Activated T-cell treated with anti-CD3 and anti-CD28 coated beads, Interleukin-2, amount 50 U/mL, for 24 hours (primary cell): ENCODE results near the gene ZNF611.
"Not testable (repeated sequence)": the region's sequence is repeated elsewhere in the genome, so short reads cannot be mapped to it uniquely, and the experiment has no call there.

Source experiments
- DNase-seq: peaks from one replicate; pipeline ENCODE4 v3.0.0-alpha.2; 2020
- H3K27ac Mint-ChIP-seq: 2 replicates; pipeline ENCODE4 v1.8.0; 2020; ENCODE audit warnings: mild to moderate bottlenecking, mixed read lengths
- H3K27me3 Mint-ChIP-seq: 2 replicates; pipeline ENCODE4 v1.8.0; 2020; ENCODE audit warnings: mixed read lengths
- H3K36me3 Mint-ChIP-seq: 2 replicates; pipeline ENCODE4 v1.8.0; 2020; ENCODE audit warnings: low read depth, mixed read lengths
- H3K4me1 Mint-ChIP-seq: 2 replicates; pipeline ENCODE4 v1.8.0; 2020; ENCODE audit warnings: low read depth, mixed read lengths
- H3K4me3 Mint-ChIP-seq: 2 replicates; pipeline ENCODE4 v1.8.0; 2020; ENCODE audit warnings: mild to moderate bottlenecking, moderate library complexity, mixed read lengths
- H3K9me3 Mint-ChIP-seq: 2 replicates; pipeline ENCODE4 v1.8.0; 2020; ENCODE audit warnings: mixed read lengths

ZNF611 gene

GRCh38 chr19:52679598-52679997 lies 55.2 kb downstream of the ZNF611 start:
- peaks cover 20% of the 10 kb centered on the region for H3K9me3 Mint-ChIP-seq
- no peak overlapping the region for H3K27ac Mint-ChIP-seq
- no peak overlapping the region for H3K4me3 Mint-ChIP-seq
- no peak for DNase-seq
- peaks cover 72% of the 10 kb centered on the region for H3K36me3 Mint-ChIP-seq
- peaks cover 20% of the 10 kb centered on the region for H3K4me1 Mint-ChIP-seq
- H3K27me3 Mint-ChIP-seq = no peaks in the 10 kb centered on the region

GRCh38 chr19:52675239-52675638 lies 59.6 kb downstream of the ZNF611 start:
- H3K27me3 Mint-ChIP-seq, H3K27ac Mint-ChIP-seq, DNase-seq, H3K4me3 Mint-ChIP-seq: not testable (repeated sequence)
- H3K9me3 Mint-ChIP-seq = peaks cover 17% of the 10 kb centered on the region
- H3K4me1 Mint-ChIP-seq = peaks cover 18% of the 10 kb centered on the region
- peaks cover 78% of the 10 kb centered on the region for H3K36me3 Mint-ChIP-seq

GRCh38 chr19:52673014-52673413 lies 61.8 kb downstream of the ZNF611 start:
- Mint-ChIP-seq H3K36me3 (peaks cover 83% of the 10 kb centered on the region), H3K27me3 (no peaks in the 10 kb centered on the region), H3K4me3 (no peak overlapping the region), H3K27ac (no peak overlapping the region), H3K9me3 (peaks cover 18% of the 10 kb centered on the region), H3K4me1 (peaks cover 13% of the 10 kb centered on the region)
- DNase-seq = no peak

- Mint-ChIP-seq H3K27ac (no peak overlapping the region), H3K36me3 (peaks cover 90% of the 10 kb centered on the region), H3K4me1 (peaks cover 16% of the 10 kb centered on the region), H3K4me3 (no peak overlapping the region), H3K27me3 (no peaks in the 10 kb centered on the region), H3K9me3 (peaks cover 9% of the 10 kb centered on the region)
- no peak for DNase-seq
Observed at GRCh38 chr19:52670046-52670445, 64.8 kb downstream of the ZNF611 start.

GRCh38 chr19:52669586-52669985 lies 65.3 kb downstream of the ZNF611 start:
- Mint-ChIP-seq H3K9me3 (peaks cover 7% of the 10 kb centered on the region), H3K4me1 (peaks cover 14% of the 10 kb centered on the region), H3K36me3 (peaks cover 90% of the 10 kb centered on the region), H3K27ac (no peak overlapping the region), H3K27me3 (no peaks in the 10 kb centered on the region), H3K4me3 (no peak overlapping the region)
- no peak for DNase-seq

- H3K27ac Mint-ChIP-seq = no peak overlapping the region
- H3K9me3 Mint-ChIP-seq = peaks cover 8% of the 10 kb centered on the region
- peaks cover 89% of the 10 kb centered on the region for H3K36me3 Mint-ChIP-seq
- DNase-seq = no peak
- no peaks in the 10 kb centered on the region for H3K27me3 Mint-ChIP-seq
- H3K4me3 Mint-ChIP-seq = no peak overlapping the region
- peaks cover 9% of the 10 kb centered on the region for H3K4me1 Mint-ChIP-seq
Observed at GRCh38 chr19:52667972-52668371, 66.9 kb downstream of the ZNF611 start.

- peaks cover 14% of the 10 kb centered on the region for H3K4me1 Mint-ChIP-seq
- peaks cover 12% of the 10 kb centered on the region for H3K9me3 Mint-ChIP-seq
- H3K27ac Mint-ChIP-seq = no peak overlapping the region
- peaks cover 95% of the 10 kb centered on the region for H3K36me3 Mint-ChIP-seq
- DNase-seq = no peak
- H3K4me3 Mint-ChIP-seq = no peak overlapping the region
- H3K27me3 Mint-ChIP-seq = no peaks in the 10 kb centered on the region
Observed at GRCh38 chr19:52666506-52666905, 68.3 kb downstream of the ZNF611 start.

GRCh38 chr19:52665529-52665928 lies 69.3 kb downstream of the ZNF611 start:
- peaks cover 95% of the 10 kb centered on the region for H3K36me3 Mint-ChIP-seq
- H3K4me3 Mint-ChIP-seq = no peak overlapping the region
- no peak for DNase-seq
- H3K27ac Mint-ChIP-seq = no peak overlapping the region
- no peaks in the 10 kb centered on the region for H3K27me3 Mint-ChIP-seq
- H3K4me1 Mint-ChIP-seq = peaks cover 13% of the 10 kb centered on the region
- peaks cover 19% of the 10 kb centered on the region for H3K9me3 Mint-ChIP-seq

- Mint-ChIP-seq H3K36me3 (peaks cover 95% of the 10 kb centered on the region), H3K9me3 (peaks cover 16% of the 10 kb centered on the region), H3K4me1 (peaks cover 11% of the 10 kb centered on the region), H3K27ac (no peak overlapping the region), H3K27me3 (no peaks in the 10 kb centered on the region), H3K4me3 (no peak overlapping the region)
- no peak for DNase-seq
Observed at GRCh38 chr19:52665027-52665426, 69.8 kb downstream of the ZNF611 start.

- peaks cover 95% of the 10 kb centered on the region for H3K36me3 Mint-ChIP-seq
- no peak overlapping the region for H3K4me3 Mint-ChIP-seq
- no peaks in the 10 kb centered on the region for H3K27me3 Mint-ChIP-seq
- H3K9me3 Mint-ChIP-seq = peaks cover 15% of the 10 kb centered on the region
- DNase-seq = no peak
- peaks cover 11% of the 10 kb centered on the region for H3K4me1 Mint-ChIP-seq
- H3K27ac Mint-ChIP-seq = no peak overlapping the region
Observed at GRCh38 chr19:52664461-52664860, 70.4 kb downstream of the ZNF611 start.

- Mint-ChIP-seq H3K9me3 (peaks cover 24% of the 10 kb centered on the region), H3K4me1 (peaks cover 13% of the 10 kb centered on the region), H3K36me3 (peaks cover 96% of the 10 kb centered on the region), H3K27me3 (no peaks in the 10 kb centered on the region), H3K4me3 (no peak overlapping the region), H3K27ac (no peak overlapping the region)
- no peak for DNase-seq
Observed at GRCh38 chr19:52662631-52663030, 72.2 kb downstream of the ZNF611 start.

GRCh38 chr19:52660981-52661380 lies 73.9 kb downstream of the ZNF611 start:
- Mint-ChIP-seq H3K4me3 (no peak overlapping the region), H3K27me3 (no peaks in the 10 kb centered on the region), H3K27ac (no peak overlapping the region), H3K4me1 (peaks cover 12% of the 10 kb centered on the region), H3K36me3 (peaks cover 97% of the 10 kb centered on the region), H3K9me3 (peaks cover 29% of the 10 kb centered on the region)
- no peak for DNase-seq

- H3K27me3 Mint-ChIP-seq = no peaks in the 10 kb centered on the region
- DNase-seq = no peak
- no peak overlapping the region for H3K27ac Mint-ChIP-seq
- H3K36me3 Mint-ChIP-seq = peaks cover 97% of the 10 kb centered on the region
- H3K9me3 Mint-ChIP-seq = peaks cover 37% of the 10 kb centered on the region
- no peak overlapping the region for H3K4me3 Mint-ChIP-seq
- peaks cover 9% of the 10 kb centered on the region for H3K4me1 Mint-ChIP-seq
Observed at GRCh38 chr19:52659013-52659412, 75.8 kb downstream of the ZNF611 start.

GRCh38 chr19:52658595-52658994 lies 76.2 kb downstream of the ZNF611 start:
- peaks cover 9% of the 10 kb centered on the region for H3K4me1 Mint-ChIP-seq
- no peak for DNase-seq
- H3K9me3 Mint-ChIP-seq = peaks cover 41% of the 10 kb centered on the region
- no peak overlapping the region for H3K27ac Mint-ChIP-seq
- no peak overlapping the region for H3K4me3 Mint-ChIP-seq
- H3K36me3 Mint-ChIP-seq = peaks cover 99% of the 10 kb centered on the region
- H3K27me3 Mint-ChIP-seq = no peaks in the 10 kb centered on the region

- Mint-ChIP-seq H3K36me3 (peaks cover 98% of the 10 kb centered on the region), H3K9me3 (peaks cover 58% of the 10 kb centered on the region)
Observed at GRCh38 chr19:52653161-52653560, 81.7 kb downstream of the ZNF611 start.

More at GRCh38 chr19:52653161-52653560, 81.7 kb downstream of the ZNF611 start:
- Mint-ChIP-seq H3K4me3 (no peak overlapping the region), H3K27ac (no peak overlapping the region), H3K27me3 (no peaks in the 10 kb centered on the region), H3K4me1 (no peaks in the 10 kb centered on the region)
- DNase-seq = no peak
